C4-2B (cell line): ENCODE measurements around the gene FGF12.

Experiments used
- ZFX ChIP-seq: fragments of 450-650 bp; IDR thresholded peaks from 2 replicates; pipeline ENCODE4 v1.6.1; 2017
- TF ChIP-seq, protein P1 (sequence below): fragments of 450-650 bp; conservative IDR thresholded peaks from 2 replicates; pipeline ENCODE4 v1.5.1; 2017; ENCODE audit warnings: mild to moderate bottlenecking

DNA sequence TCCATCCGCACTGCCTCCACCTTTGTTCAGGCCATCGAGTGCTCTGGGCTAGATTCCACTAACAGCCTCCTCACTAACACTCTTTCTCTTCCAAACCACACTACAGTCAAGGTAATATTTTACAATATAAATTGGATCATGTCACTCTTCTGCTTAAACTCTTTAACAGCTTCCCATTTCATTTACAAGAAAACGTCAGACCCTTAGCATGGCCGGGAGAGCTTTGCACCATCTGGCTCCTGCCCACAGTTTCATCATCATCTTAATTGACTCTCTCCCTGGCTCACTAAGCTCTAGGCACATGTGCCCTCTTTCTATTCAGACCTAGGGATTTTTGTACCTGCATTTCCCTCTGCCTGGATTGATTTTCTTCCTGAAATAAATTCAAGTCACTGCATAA is 354.7 kb downstream of the FGF12 start:
- TF ChIP-seq, protein P1, sequence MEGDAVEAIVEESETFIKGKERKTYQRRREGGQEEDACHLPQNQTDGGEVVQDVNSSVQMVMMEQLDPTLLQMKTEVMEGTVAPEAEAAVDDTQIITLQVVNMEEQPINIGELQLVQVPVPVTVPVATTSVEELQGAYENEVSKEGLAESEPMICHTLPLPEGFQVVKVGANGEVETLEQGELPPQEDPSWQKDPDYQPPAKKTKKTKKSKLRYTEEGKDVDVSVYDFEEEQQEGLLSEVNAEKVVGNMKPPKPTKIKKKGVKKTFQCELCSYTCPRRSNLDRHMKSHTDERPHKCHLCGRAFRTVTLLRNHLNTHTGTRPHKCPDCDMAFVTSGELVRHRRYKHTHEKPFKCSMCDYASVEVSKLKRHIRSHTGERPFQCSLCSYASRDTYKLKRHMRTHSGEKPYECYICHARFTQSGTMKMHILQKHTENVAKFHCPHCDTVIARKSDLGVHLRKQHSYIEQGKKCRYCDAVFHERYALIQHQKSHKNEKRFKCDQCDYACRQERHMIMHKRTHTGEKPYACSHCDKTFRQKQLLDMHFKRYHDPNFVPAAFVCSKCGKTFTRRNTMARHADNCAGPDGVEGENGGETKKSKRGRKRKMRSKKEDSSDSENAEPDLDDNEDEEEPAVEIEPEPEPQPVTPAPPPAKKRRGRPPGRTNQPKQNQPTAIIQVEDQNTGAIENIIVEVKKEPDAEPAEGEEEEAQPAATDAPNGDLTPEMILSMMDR: no peak
- TF ChIP-seq ZFX: no peak
